GM23338 (cell line): ENCODE results near the gene CCN2. TPM values are rescaled to one million over a fixed set of nuclear protein-coding genes. Genes with fewer than 3 reads are reported as not detected.

Source experiments
- ATAC-seq: fragments of 200-7000 bp; cut with Tn5 transposase; 3 replicates; pipeline ENCODE4 v1.9.1; 2020
- DNase-seq: peaks from one replicate; pipeline ENCODE4 v3.0.0-alpha.2; 2015; ENCODE audit warnings: low spot score
- H2AFZ ChIP-seq: fragments of 200-600 bp; sonication (generic); 2 replicates; pipeline ENCODE4 v1.8.0; 2016; ENCODE audit warnings: antibody characterized with exemption, mild to moderate bottlenecking, moderate library complexity
- H3F3A ChIP-seq: fragments of 200-600 bp; sonication (generic); replicated peaks from 2 replicates; pipeline ENCODE4 v1.8.0; 2017; ENCODE audit warnings: antibody characterized with exemption, mixed run types, low read depth
- H3K27ac ChIP-seq: fragments of 200-600 bp; sonication (generic); 2 replicates; pipeline ENCODE4 v1.6.1; 2016; ENCODE audit warnings: low read depth
- H3K27me3 ChIP-seq: fragments of 200-600 bp; sonication (generic); 2 replicates; pipeline ENCODE4 v1.8.0; 2016; ENCODE audit warnings: mild to moderate bottlenecking, mixed run types, moderate library complexity; ENCODE audit not compliant: insufficient read depth
- H3K36me3 ChIP-seq: fragments of 200-600 bp; sonication (generic); 2 replicates; pipeline ENCODE4 v1.8.0; 2016; ENCODE audit warnings: mild to moderate bottlenecking; ENCODE audit not compliant: insufficient read depth
- H3K4me1 ChIP-seq: fragments of 200-600 bp; sonication (generic); 2 replicates; pipeline ENCODE4 v1.8.0; 2016; ENCODE audit warnings: mild to moderate bottlenecking, moderate library complexity; ENCODE audit not compliant: insufficient read depth
- H3K4me2 ChIP-seq: fragments of 200-600 bp; sonication (generic); 2 replicates; pipeline ENCODE4 v1.7.1; 2017; ENCODE audit warnings: mixed run types
- H3K4me3 ChIP-seq: fragments of 200-600 bp; sonication (generic); 2 replicates; pipeline ENCODE4 v1.6.1; 2016; ENCODE audit warnings: mixed run types
- H3K79me2 ChIP-seq: fragments of 200-600 bp; sonication (generic); replicated peaks from 2 replicates; pipeline ENCODE4 v1.8.0; 2017; ENCODE audit warnings: mild to moderate bottlenecking; ENCODE audit not compliant: insufficient read depth
- H3K9me2 ChIP-seq: fragments of 200-600 bp; sonication (generic); 2 replicates; pipeline ENCODE4 v1.8.0; 2017; ENCODE audit not compliant: insufficient read depth
- H4K20me1 ChIP-seq: fragments of 200-600 bp; sonication (generic); replicated peaks from 2 replicates; pipeline ENCODE4 v1.8.0; 2017; ENCODE audit warnings: mild to moderate bottlenecking; ENCODE audit not compliant: insufficient read depth
- H3K27ac Mint-ChIP-seq: 2 replicates; pipeline ENCODE4 v1.8.0; 2020; ENCODE audit warnings: inconsistent platforms, mild to moderate bottlenecking, moderate library complexity, mixed read lengths
- H3K27me3 Mint-ChIP-seq: 3 replicates; pipeline ENCODE4 v1.8.0; 2022; ENCODE audit warnings: low read depth, mild to moderate bottlenecking, moderate library complexity, mixed read lengths, inconsistent platforms; ENCODE audit not compliant: insufficient read depth, poor library complexity
- H3K36me3 Mint-ChIP-seq: 3 replicates; pipeline ENCODE4 v1.8.0; 2021; ENCODE audit warnings: low read depth, mild to moderate bottlenecking, inconsistent platforms, moderate library complexity, mixed read lengths
- H3K4me1 Mint-ChIP-seq: 3 replicates; pipeline ENCODE4 v1.8.0; 2020; ENCODE audit warnings: mild to moderate bottlenecking, inconsistent platforms, mixed read lengths
- H3K4me3 Mint-ChIP-seq: 3 replicates; pipeline ENCODE4 v1.8.0; 2021; ENCODE audit warnings: moderate library complexity, mild to moderate bottlenecking, inconsistent platforms, mixed read lengths
- H3K9me3 Mint-ChIP-seq: 3 replicates; pipeline ENCODE4 v1.8.0; 2020; ENCODE audit warnings: moderate library complexity, mild to moderate bottlenecking, inconsistent platforms, mixed read lengths
- CREB1 ChIP-seq: fragments of 250-450 bp; sonication (Bioruptor Pico); IDR thresholded peaks from 2 replicates; pipeline ENCODE4 v1.5.0; 2020; ENCODE audit warnings: low read depth, mild to moderate bottlenecking, moderate library complexity
- EZH2 ChIP-seq: fragments of 200-600 bp; sonication (generic); IDR thresholded peaks from one replicate; pipeline ENCODE4 v1.8.0; 2017; ENCODE audit warnings: antibody characterized with exemption, mild to moderate bottlenecking, low read depth; ENCODE audit not compliant: unreplicated experiment
- EZH2phosphoT487 ChIP-seq: fragments of 200-600 bp; sonication (generic); IDR thresholded peaks from one replicate; pipeline ENCODE4 v1.8.1; 2018; ENCODE audit warnings: antibody characterized with exemption; ENCODE audit not compliant: unreplicated experiment
- JUNB ChIP-seq: IDR thresholded peaks from one replicate; pipeline ENCODE4 v1.6.1; 2016; ENCODE audit warnings: antibody characterized with exemption; ENCODE audit not compliant: unreplicated experiment
- NANOG ChIP-seq: IDR thresholded peaks from 2 replicates; pipeline ENCODE4 v1.6.1; 2016; ENCODE audit warnings: antibody characterized with exemption, borderline replicate concordance
- POLR2AphosphoS5 ChIP-seq: IDR thresholded peaks from 2 replicates; pipeline ENCODE4 v1.6.1; 2016; ENCODE audit warnings: antibody characterized with exemption, low read depth
- STAT1 ChIP-seq: IDR thresholded peaks from one replicate; pipeline ENCODE4 v1.6.1; 2016; ENCODE audit warnings: antibody characterized with exemption; ENCODE audit not compliant: unreplicated experiment
- ZNF114 ChIP-seq: fragments of 250-450 bp; sonication (Bioruptor Pico); IDR thresholded peaks from 2 replicates; pipeline ENCODE4 v1.5.0; 2020; ENCODE audit warnings: mild to moderate bottlenecking, moderate library complexity
- ZNF331 ChIP-seq: fragments of 250-450 bp; sonication (Bioruptor Pico); IDR thresholded peaks from 2 replicates; pipeline ENCODE4 v1.5.0; 2020; ENCODE audit warnings: low read depth, mild to moderate bottlenecking, moderate library complexity
- ZNF462 ChIP-seq: fragments of 250-450 bp; sonication (Bioruptor Pico); IDR thresholded peaks from 2 replicates; pipeline ENCODE4 v1.5.0; 2020; ENCODE audit warnings: mild to moderate bottlenecking, moderate library complexity
- polyA plus RNA-seq: library from polyadenylated mRNA; unstranded; fragments of >200 nt; fragmentation: Nextera tagmentation; extraction: Ambion mirVana; gene quantifications from 2 replicates; pipeline ENCODE4 v1.2.1, GENCODE V29; 2016
- total RNA-seq: library from RNA; depleted of rRNA; stranded (reverse); fragments of >200 nt; shearing (Covaris generic); gene quantifications from 2 replicates; pipeline ENCODE4 v1.2.3, GENCODE V29; 2014
- TF ChIP-seq, protein P1 (sequence below), 2 experiments: fragments of 200-600 bp in 1 of 2; sonication (generic) in 1 of 2; conservative IDR thresholded peaks; 2 replicates each; pipeline versions ENCODE4 v1.5.1 to v1.6.1; 2016 to 2017; ENCODE audit warnings: antibody characterized with exemption in 2 of 2, low read depth in 2 of 2, mild to moderate bottlenecking in 2 of 2, moderate library complexity in 1 of 2
- TF ChIP-seq, protein P2 (sequence below): IDR thresholded peaks from one replicate; pipeline ENCODE4 v1.6.1; 2018; ENCODE audit warnings: antibody characterized with exemption; ENCODE audit not compliant: unreplicated experiment
- TF ChIP-seq, protein P3 (sequence below): IDR thresholded peaks from 2 replicates; pipeline ENCODE4 v1.6.1; 2016; ENCODE audit warnings: antibody characterized with exemption

The CCN2 gene
- total and polyA plus RNA-seq, 2 experiments from 2014 or later, result 128 to 159 TPM

- Histone ChIP-seq H3K36me3 (no peaks in the 10 kb centered on the region), H3K4me3 (no peak overlapping the region), H4K20me1 (no peaks in the 10 kb centered on the region), H3K4me1 (no peaks in the 10 kb centered on the region), H3F3A (no peaks in the 10 kb centered on the region), H3K9me2 (no peaks in the 10 kb centered on the region), H2AFZ (no peak overlapping the region), H3K79me2 (no peaks in the 10 kb centered on the region), H3K4me2 (no peak overlapping the region), H3K27me3 (no peaks in the 10 kb centered on the region), H3K27ac (no peak overlapping the region)
- no peaks in the 10 kb centered on the region for H3K4me1 Mint-ChIP-seq
- no peaks in the 10 kb centered on the region; the same call in 2 of the 3 replicates for H3K36me3 Mint-ChIP-seq
- H3K27me3 Mint-ChIP-seq, result no peaks in the 10 kb centered on the region
- H3K9me3 Mint-ChIP-seq, result no peaks in the 10 kb centered on the region
- no peak overlapping the region for H3K4me3 Mint-ChIP-seq
- DNase-seq (no peak), ATAC-seq (no peak)
- no peak overlapping the region for H3K27ac Mint-ChIP-seq
- TF ChIP-seq EZH2, result no peak
- TF ChIP-seq, protein P1, sequence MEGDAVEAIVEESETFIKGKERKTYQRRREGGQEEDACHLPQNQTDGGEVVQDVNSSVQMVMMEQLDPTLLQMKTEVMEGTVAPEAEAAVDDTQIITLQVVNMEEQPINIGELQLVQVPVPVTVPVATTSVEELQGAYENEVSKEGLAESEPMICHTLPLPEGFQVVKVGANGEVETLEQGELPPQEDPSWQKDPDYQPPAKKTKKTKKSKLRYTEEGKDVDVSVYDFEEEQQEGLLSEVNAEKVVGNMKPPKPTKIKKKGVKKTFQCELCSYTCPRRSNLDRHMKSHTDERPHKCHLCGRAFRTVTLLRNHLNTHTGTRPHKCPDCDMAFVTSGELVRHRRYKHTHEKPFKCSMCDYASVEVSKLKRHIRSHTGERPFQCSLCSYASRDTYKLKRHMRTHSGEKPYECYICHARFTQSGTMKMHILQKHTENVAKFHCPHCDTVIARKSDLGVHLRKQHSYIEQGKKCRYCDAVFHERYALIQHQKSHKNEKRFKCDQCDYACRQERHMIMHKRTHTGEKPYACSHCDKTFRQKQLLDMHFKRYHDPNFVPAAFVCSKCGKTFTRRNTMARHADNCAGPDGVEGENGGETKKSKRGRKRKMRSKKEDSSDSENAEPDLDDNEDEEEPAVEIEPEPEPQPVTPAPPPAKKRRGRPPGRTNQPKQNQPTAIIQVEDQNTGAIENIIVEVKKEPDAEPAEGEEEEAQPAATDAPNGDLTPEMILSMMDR (conservative IDR thresholded peaks at IDR 0.05; ENCODE audit: low read depth in 2 of 2), result no peak
- TF ChIP-seq ZNF331 (CRISPR knock-in tag), result no peak
- no peak for TF ChIP-seq NANOG
- TF ChIP-seq JUNB, result no peak
- TF ChIP-seq STAT1, result no peak
- no peak for TF ChIP-seq ZNF114
- no peak for TF ChIP-seq POLR2AphosphoS5
- TF ChIP-seq ZNF462 (CRISPR knock-in tag), result no peak
- TF ChIP-seq, protein P2, sequence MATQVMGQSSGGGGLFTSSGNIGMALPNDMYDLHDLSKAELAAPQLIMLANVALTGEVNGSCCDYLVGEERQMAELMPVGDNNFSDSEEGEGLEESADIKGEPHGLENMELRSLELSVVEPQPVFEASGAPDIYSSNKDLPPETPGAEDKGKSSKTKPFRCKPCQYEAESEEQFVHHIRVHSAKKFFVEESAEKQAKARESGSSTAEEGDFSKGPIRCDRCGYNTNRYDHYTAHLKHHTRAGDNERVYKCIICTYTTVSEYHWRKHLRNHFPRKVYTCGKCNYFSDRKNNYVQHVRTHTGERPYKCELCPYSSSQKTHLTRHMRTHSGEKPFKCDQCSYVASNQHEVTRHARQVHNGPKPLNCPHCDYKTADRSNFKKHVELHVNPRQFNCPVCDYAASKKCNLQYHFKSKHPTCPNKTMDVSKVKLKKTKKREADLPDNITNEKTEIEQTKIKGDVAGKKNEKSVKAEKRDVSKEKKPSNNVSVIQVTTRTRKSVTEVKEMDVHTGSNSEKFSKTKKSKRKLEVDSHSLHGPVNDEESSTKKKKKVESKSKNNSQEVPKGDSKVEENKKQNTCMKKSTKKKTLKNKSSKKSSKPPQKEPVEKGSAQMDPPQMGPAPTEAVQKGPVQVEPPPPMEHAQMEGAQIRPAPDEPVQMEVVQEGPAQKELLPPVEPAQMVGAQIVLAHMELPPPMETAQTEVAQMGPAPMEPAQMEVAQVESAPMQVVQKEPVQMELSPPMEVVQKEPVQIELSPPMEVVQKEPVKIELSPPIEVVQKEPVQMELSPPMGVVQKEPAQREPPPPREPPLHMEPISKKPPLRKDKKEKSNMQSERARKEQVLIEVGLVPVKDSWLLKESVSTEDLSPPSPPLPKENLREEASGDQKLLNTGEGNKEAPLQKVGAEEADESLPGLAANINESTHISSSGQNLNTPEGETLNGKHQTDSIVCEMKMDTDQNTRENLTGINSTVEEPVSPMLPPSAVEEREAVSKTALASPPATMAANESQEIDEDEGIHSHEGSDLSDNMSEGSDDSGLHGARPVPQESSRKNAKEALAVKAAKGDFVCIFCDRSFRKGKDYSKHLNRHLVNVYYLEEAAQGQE, result no peak
- TF ChIP-seq CREB1 (CRISPR knock-in tag), result no peak
- no peak for TF ChIP-seq EZH2phosphoT487
- TF ChIP-seq, protein P3, sequence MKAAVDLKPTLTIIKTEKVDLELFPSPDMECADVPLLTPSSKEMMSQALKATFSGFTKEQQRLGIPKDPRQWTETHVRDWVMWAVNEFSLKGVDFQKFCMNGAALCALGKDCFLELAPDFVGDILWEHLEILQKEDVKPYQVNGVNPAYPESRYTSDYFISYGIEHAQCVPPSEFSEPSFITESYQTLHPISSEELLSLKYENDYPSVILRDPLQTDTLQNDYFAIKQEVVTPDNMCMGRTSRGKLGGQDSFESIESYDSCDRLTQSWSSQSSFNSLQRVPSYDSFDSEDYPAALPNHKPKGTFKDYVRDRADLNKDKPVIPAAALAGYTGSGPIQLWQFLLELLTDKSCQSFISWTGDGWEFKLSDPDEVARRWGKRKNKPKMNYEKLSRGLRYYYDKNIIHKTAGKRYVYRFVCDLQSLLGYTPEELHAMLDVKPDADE, result no peak
Observed at GRCh38 chr6:131989036-131989435, 37.9 kb upstream of the CCN2 start.
